ENCODE results near the gene PXMP2. TPM values are rescaled to one million over a fixed set of nuclear protein-coding genes. Genes with fewer than 3 reads are reported as not detected.

The PXMP2 gene
- total RNA-seq, 4 donors from 2014 or later, result 22.8 to 87.0 (median 40.3) TPM

- TF ChIP-seq CTCF (IDR thresholded peaks at IDR 0.05; ENCODE audit: low read depth), result no peak
Observed at GRCh38 chr12:132653567-132654290, 33.7 kb upstream of the PXMP2 start.

GRCh38 chr12:132657004-132657727, 30.2 kb upstream of the PXMP2 start:
- no peak for TF ChIP-seq CTCF (IDR thresholded peaks at IDR 0.05; ENCODE audit: low read depth)

DNA sequence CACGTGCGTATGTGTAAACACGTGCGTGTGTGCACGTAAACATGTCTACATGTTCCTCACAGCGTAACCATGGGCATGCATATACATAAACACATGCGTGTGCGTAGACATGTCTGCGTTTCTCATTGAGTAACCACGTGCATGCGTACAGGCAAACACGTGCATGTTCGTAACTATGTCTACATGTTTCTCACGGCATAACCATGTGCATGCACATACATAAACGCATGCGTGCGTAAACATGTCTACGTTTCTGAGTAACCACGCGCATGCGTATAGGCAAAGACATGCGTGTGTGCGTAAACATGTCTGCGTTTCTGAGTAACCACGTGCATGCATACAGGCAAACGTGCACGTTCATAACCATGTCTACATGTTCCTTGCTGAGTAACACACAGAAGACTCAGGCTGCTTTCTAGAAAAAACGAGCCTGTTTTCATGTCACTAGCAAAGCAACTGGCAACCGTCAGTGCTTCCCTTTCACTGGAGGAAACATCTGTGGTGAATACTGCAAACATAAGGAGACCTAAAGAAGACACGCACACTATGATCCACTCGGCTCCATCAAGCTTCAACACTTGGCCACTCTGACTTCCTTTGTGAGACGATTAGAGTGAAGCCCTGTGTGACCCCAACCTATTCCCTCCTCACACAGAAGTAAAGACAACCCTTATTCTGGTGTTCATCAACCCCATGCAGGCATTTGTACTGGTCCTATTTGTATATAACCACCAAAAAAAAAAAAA, 29.1 kb upstream of the PXMP2 start:
- no peak for TF ChIP-seq CTCF (IDR thresholded peaks at IDR 0.05; ENCODE audit: low read depth)

DNA sequence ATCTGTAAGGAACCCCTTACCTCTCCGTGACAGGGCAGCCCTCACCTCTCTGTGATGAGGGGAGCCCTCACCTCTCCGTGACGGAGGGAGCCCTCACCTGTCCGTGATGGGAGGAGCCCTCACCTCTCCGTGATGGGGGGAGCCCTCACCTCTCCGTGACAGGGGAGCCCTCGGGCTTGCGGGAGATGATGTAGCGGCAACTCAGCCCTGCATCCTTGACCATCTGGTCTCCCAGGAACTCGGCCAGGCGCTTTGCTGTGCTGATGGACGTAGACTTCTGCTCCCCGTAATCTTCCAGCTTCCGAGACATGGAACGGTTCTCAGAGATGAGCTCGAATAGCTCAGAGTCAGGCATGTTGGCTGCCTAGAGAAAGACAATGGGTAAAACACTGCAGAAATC, 28.2 kb upstream of the PXMP2 start:
- TF ChIP-seq CTCF (IDR thresholded peaks at IDR 0.05; ENCODE audit: low read depth), result no peak

DNA sequence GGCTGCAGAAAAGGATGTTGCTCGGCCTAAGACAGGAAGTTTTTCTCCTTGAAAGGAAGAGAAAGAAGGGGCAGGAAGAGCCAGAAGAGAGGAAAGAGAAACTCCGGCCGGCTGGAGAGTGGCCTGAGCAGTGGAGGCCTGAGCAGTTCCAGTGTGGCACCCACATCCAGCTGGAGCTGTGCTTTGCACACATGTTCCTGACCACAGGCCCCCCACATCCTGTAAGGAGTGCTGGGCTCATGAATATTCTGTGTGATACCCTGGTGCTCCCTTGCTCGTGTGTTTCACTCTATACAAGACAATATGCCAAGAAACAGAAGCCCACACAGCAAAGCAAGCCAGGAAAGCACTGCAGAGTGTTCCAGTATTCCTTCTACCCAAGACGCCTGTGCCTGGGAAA, 27.3 kb upstream of the PXMP2 start:
- no peak for TF ChIP-seq CTCF (IDR thresholded peaks at IDR 0.05; ENCODE audit: low read depth)

DNA sequence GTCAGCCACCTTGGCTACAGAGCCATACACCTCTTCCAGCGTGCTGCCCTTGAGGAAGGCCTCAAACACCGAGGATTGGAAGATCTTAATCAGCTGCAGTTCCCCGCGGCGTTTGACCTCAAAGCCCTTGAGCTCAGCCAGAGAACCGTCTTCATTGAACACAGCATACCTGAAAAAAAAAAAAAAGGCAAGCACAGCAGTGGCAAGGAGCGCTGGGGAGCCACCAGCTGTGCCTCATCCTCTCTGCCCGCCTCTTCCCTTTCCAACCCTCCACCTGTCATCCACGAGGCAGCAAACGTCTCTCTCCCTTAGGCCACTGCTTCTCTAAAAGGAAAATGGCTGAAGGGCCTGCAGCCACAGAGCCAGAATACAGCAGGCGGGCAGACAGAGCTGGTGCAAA, 26.4 kb upstream of the PXMP2 start:
- TF ChIP-seq CTCF (IDR thresholded peaks at IDR 0.05; ENCODE audit: low read depth), result no peak

DNA sequence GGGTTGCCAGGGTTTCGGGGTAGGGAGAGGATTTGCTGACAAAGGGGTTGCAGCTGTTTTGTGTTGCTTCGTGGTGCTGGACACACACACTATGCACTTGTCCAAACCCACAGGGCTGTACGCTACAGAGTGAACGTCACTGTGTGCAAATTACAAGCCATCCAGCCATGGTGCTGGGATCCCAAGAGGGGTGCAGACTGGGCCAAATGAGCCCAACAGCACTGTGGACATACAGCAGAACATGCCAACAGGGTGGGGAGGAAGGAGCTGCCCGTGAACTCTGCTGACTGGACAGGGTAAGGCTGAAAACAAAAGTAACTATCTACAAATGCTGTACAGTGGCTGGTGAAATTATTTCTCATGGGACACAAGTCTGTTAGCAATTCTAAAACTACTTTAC, 25.4 kb upstream of the PXMP2 start:
- TF ChIP-seq CTCF (IDR thresholded peaks at IDR 0.05; ENCODE audit: low read depth), result no peak

Measured in subcutaneous adipose tissue (tissue), 4 donors.